Fibroblast of skin of back (primary cell): ENCODE data around the gene CEP72.
"Not testable (repeated sequence)": the region's sequence is repeated elsewhere in the genome, so short reads cannot be mapped to it uniquely, and the experiment has no call there.

ENCODE experiments used
- DNase-seq: peaks from one replicate; pipeline ENCODE4 v3.0.0-alpha.2; 2013

The CEP72 gene

GRCh38 chr5:600886-601541 lies 11.1 kb upstream of the CEP72 start:
- DNase-seq = no peak

GRCh38 chr5:601771-602465 lies 10.2 kb upstream of the CEP72 start:
- DNase-seq = no peak

GRCh38 chr5:602466-603035 lies 9.6 kb upstream of the CEP72 start:
- DNase-seq = no peak

GRCh38 chr5:603081-603998 lies 8.8 kb upstream of the CEP72 start:
- DNase-seq = no peak

GRCh38 chr5:604391-604831 lies 7.7 kb upstream of the CEP72 start:
- no peak for DNase-seq

GRCh38 chr5:605090-605489 lies 7.0 kb upstream of the CEP72 start:
- not testable (repeated sequence) for DNase-seq

- DNase-seq = no peak
These were observed 6.1 kb upstream of the CEP72 start for GRCh38 chr5:606061-606460.

GRCh38 chr5:606526-607399 lies 5.4 kb upstream of the CEP72 start:
- no peak for DNase-seq

- DNase-seq = no peak
These were observed 4.4 kb upstream of the CEP72 start for GRCh38 chr5:607541-608428.

GRCh38 chr5:608429-609370 lies 3.4 kb upstream of the CEP72 start:
- DNase-seq = no peak

- DNase-seq = no peak
These were observed 2.6 kb upstream of the CEP72 start for GRCh38 chr5:609506-609905.

- no peak for DNase-seq
These were observed 2.0 kb upstream of the CEP72 start for GRCh38 chr5:610011-610743.

GRCh38 chr5:610744-611730 lies 1.1 kb upstream of the CEP72 start:
- DNase-seq = no peak

- DNase-seq = peak; percentile 12
These were observed 621 bp downstream of the CEP72 start for GRCh38 chr5:612498-613424.

- DNase-seq = no peak
These were observed 4.4 kb downstream of the CEP72 start for GRCh38 chr5:616484-617039.

- no peak for DNase-seq
These were observed 5.8 kb downstream of the CEP72 start for GRCh38 chr5:617896-618295.
